H4 (cell line): ENCODE data around the gene BCL2L1. TPM values are rescaled to one million over a fixed set of nuclear protein-coding genes. Genes with fewer than 3 reads are reported as not detected.
"Not testable (repeated sequence)": the region's sequence is repeated elsewhere in the genome, so short reads cannot be mapped to it uniquely, and the experiment has no call there.

Experiments used
- DNase-seq: peaks from one replicate; pipeline ENCODE4 v3.0.0-alpha.2; 2015; ENCODE audit warnings: low spot score
- total RNA-seq: library from RNA; depleted of rRNA; stranded (reverse); fragments of >200 nt; shearing (Covaris generic); gene quantifications from 2 replicates; pipeline ENCODE4 v1.2.3, GENCODE V29; 2014

The BCL2L1 gene
- total RNA-seq, 1 experiment from 2014 or later, result 42.6 TPM

GRCh38 chr20:31674895-31675827 lies 47.5 kb downstream of the BCL2L1 start:
- peak; percentile 87 for DNase-seq

GRCh38 chr20:31673943-31674463 lies 48.7 kb downstream of the BCL2L1 start:
- no peak for DNase-seq

- DNase-seq, result no peak
Observed at GRCh38 chr20:31673435-31673834, 49.2 kb downstream of the BCL2L1 start.

GRCh38 chr20:31671324-31671723 lies 51.3 kb downstream of the BCL2L1 start:
- DNase-seq, result no peak

- peak; percentile 85 for DNase-seq
Observed at GRCh38 chr20:31670371-31671228, 52.1 kb downstream of the BCL2L1 start.

- no peak for DNase-seq
Observed at GRCh38 chr20:31669876-31670275, 52.8 kb downstream of the BCL2L1 start.

- not testable (repeated sequence) for DNase-seq
Observed at GRCh38 chr20:31668944-31669343, 53.7 kb downstream of the BCL2L1 start.

- DNase-seq, result no peak
Observed at GRCh38 chr20:31667315-31668285, 55.1 kb downstream of the BCL2L1 start.

GRCh38 chr20:31666258-31667042 lies 56.2 kb downstream of the BCL2L1 start:
- no peak for DNase-seq

GRCh38 chr20:31665753-31666152 lies 56.9 kb downstream of the BCL2L1 start:
- DNase-seq, result no peak

- DNase-seq, result no peak
Observed at GRCh38 chr20:31664696-31665354, 57.8 kb downstream of the BCL2L1 start.

- no peak for DNase-seq
Observed at GRCh38 chr20:31663838-31664695, 58.6 kb downstream of the BCL2L1 start.

GRCh38 chr20:31663524-31663837 lies 59.2 kb downstream of the BCL2L1 start:
- no peak for DNase-seq

GRCh38 chr20:31662372-31662854 lies 60.3 kb downstream of the BCL2L1 start:
- no peak for DNase-seq

- DNase-seq, result peak; percentile 46
Observed at GRCh38 chr20:31661625-31662371, 60.9 kb downstream of the BCL2L1 start.

GRCh38 chr20:31654534-31654933 lies 68.1 kb downstream of the BCL2L1 start:
- no peak for DNase-seq

GRCh38 chr20:31653561-31653960 lies 69.1 kb downstream of the BCL2L1 start:
- no peak for DNase-seq

GRCh38 chr20:31652917-31653396 lies 69.7 kb downstream of the BCL2L1 start:
- no peak for DNase-seq
